Body of pancreas (tissue), 4 donors: ENCODE results near the gene CLEC2A.

Experiments
- CTCF ChIP-seq, 7 experiments: fragments of 450-650 bp in 4 of 7; fragments of 200-600 bp in 3 of 7; sonication (generic) in 3 of 7; IDR thresholded peaks; one replicate each; pipeline ENCODE4 v1.5.1; 2016 to 2019; ENCODE audit warnings: antibody characterized with exemption in 7 of 7
- POLR2A ChIP-seq, 3 donors: fragments of 450-650 bp; IDR thresholded peaks; one replicate each; pipeline ENCODE4 v1.6.1; 2016; ENCODE audit warnings: antibody characterized with exemption in 3 of 3, mild to moderate bottlenecking in 2 of 3

- no peak for TF ChIP-seq CTCF (IDR thresholded peaks at IDR 0.05)
- TF ChIP-seq POLR2A (IDR thresholded peaks at IDR 0.05) = no peak
Measured at GRCh38 chr12:9864913-9865675, 67.1 kb downstream of the CLEC2A start.
